Brain microvascular endothelial cell (primary cell): ENCODE measurements around the gene ABL1.

Experiments
- DNase-seq: peaks from one replicate; pipeline ENCODE4 v3.0.0-alpha.2; 2020
- H3K27ac ChIP-seq: fragments of 250-450 bp; sonication (Bioruptor Pico); 2 replicates; pipeline ENCODE4 v1.5.1; 2020; ENCODE audit warnings: mild to moderate bottlenecking, moderate library complexity
- H3K27me3 ChIP-seq: fragments of 250-450 bp; sonication (Bioruptor Pico); replicated peaks from 2 replicates; pipeline ENCODE4 v1.5.1; 2020; ENCODE audit warnings: mild to moderate bottlenecking
- H3K36me3 ChIP-seq: fragments of 250-450 bp; sonication (Bioruptor Pico); replicated peaks from 2 replicates; pipeline ENCODE4 v1.5.1; 2020; ENCODE audit warnings: mild to moderate bottlenecking
- H3K4me3 ChIP-seq: 2 replicates; pipeline ENCODE4 v1.5.1; 2011; ENCODE audit warnings: low read depth, mild to moderate bottlenecking, control low read depth, low read length, moderate library complexity
- in situ Hi-C: cut with HindIII; loops from 2 replicates; pipeline ENCODE4 v1.10.0; 2017; ENCODE audit warnings: low sequenced_read_pairs, low pct_ligation_motif_present
- TF ChIP-seq, protein P1 (sequence below): IDR thresholded peaks from 2 replicates; pipeline ENCODE4 v1.5.1; 2011; ENCODE audit warnings: low read depth, mild to moderate bottlenecking, moderate library complexity, low read length, control low read depth, inconsistent platforms; ENCODE audit errors: missing control alignments

ABL1 gene

DNA sequence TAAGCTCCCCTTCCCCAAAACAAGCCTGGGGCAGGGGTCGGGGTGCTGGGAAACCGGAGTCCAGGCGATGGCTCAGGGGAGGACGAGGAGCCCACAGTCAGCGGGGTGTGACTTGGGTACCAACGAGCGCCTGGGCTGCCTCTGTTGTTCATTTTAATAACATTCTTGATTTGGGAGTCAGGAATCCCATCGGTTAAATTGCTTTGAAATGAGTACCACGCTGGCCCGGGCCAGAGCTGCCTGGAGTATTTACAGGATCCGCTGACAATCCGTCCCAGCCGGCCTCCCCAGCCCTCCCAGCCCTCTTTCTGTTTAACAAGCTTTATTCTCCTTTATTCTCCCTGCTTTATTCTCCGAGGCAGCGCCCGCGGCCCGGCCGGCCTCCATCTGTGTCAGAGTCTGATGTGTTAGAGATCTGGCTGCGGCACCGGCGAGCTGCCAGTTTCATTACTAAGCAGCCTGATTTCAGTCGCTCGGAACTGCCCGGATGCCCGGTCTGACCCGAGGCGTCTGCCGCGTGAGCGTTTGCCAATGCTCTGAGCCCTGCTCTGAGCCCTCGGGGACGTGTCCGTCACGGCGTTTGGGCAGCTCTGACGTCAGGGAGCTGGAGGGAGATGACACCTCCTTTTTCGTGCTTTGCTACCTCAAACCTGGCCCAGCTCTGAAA is 78.0 kb downstream of the ABL1 start:
- H3K27ac ChIP-seq = peak overlapping the region; percentile 30
- DNase-seq = peak; percentile 49
- H3K27me3 ChIP-seq = peaks cover 43% of the 10 kb centered on the region
- peak overlapping the region; percentile 9 for H3K4me3 ChIP-seq
- no peaks in the 10 kb centered on the region for H3K36me3 ChIP-seq
- TF ChIP-seq, protein P1, sequence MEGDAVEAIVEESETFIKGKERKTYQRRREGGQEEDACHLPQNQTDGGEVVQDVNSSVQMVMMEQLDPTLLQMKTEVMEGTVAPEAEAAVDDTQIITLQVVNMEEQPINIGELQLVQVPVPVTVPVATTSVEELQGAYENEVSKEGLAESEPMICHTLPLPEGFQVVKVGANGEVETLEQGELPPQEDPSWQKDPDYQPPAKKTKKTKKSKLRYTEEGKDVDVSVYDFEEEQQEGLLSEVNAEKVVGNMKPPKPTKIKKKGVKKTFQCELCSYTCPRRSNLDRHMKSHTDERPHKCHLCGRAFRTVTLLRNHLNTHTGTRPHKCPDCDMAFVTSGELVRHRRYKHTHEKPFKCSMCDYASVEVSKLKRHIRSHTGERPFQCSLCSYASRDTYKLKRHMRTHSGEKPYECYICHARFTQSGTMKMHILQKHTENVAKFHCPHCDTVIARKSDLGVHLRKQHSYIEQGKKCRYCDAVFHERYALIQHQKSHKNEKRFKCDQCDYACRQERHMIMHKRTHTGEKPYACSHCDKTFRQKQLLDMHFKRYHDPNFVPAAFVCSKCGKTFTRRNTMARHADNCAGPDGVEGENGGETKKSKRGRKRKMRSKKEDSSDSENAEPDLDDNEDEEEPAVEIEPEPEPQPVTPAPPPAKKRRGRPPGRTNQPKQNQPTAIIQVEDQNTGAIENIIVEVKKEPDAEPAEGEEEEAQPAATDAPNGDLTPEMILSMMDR = no peak
- in situ Hi-C loops = no loop called here

DNA sequence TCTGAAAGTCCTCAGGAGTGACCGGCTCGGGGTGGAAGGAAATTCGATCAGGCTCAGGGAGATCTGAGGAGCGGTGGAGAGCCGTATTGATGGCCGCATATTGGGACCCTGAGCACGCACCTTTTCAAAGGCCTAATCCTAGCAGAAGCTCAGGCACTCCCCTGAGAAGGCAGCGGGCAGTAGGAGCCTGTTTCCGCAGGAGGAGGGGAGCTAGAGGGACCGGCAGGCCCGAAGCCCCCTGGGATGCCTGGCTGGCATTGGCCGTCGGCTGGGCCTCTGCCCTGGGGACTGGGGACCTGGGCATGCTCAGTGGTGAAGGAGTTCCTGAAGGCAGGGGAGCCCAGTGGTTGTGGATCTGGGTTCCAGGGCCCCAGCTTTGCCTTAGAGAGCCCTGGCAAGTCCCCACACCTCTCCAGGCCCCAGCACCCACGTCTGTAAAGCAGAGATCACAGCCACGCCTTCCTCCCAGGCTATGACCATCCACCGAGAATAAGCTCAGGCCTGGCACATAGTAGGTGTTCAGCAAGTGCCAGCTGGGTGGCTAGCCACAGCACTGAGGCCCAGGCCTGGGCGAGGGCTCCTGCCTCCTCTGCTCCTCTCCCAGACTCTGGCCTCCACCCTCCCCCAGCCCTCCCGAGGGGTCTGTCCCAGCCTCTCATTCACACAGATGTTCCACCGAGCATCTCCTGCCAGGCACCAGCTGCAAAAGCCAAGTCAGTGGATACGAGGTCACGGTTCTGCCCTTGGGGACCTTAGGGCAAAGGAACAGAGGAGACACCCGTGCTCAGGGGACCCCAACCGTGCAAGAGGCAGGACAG is 78.8 kb downstream of the ABL1 start:
- H3K27me3 ChIP-seq = peaks cover 48% of the 10 kb centered on the region
- DNase-seq = no peak
- in situ Hi-C loops = no loop called here
- no peaks in the 10 kb centered on the region for H3K36me3 ChIP-seq
- TF ChIP-seq, protein P1 = no peak
- peak overlapping the region; percentile 30 for H3K27ac ChIP-seq
- no peak overlapping the region for H3K4me3 ChIP-seq

DNA sequence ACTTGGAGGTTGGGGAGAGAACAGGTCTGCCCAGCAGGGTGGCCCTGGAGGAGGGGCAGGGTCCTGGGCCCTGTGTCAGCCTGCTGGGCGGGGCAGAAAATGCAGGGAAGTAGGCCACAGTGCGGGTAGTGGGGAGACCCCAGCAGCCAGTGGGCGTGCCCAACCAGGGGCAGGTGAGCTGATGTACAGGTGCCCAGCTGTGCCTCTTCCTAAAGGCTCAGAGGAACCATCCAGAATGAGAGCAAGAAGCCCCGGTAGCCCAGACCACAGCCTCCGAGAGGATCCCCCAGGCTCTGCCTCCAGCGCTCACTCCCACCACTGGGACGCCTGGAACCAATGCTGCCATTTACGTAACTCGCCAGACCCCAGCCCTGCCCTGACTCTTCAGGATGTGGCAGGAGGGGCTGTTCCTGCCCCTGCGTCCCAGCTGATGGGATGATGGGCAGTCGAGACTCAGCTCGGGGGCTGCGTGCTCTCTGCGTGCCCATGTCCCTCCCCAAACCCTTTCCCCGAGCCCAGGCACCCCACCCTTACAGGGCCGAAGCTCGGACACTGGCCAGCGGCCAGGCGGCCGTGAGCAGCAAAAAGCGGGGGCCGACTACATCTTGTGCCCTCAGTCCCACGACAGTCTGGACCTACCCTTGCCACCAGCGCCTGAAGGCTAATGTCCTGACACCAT is 79.5 kb downstream of the ABL1 start:
- Histone ChIP-seq H3K4me3 (no peak overlapping the region), H3K27me3 (peaks cover 56% of the 10 kb centered on the region)

DNA sequence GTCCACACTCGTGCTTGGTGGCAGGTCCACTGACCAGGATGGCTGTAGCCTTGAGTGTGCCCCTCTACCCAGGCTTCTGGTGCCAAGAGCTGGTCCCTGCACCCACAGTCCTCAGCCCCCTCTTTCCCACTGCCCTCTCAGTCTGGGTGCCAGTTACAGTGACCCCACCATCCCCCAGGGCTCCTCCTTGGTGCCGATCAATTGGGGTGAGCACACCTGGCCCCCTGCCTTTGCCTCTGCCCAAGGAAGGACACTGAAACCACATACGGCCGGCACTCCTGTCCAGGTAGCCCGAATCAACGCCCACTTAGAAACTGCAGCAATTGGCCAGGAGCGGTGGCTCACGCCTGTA is 80.0 kb downstream of the ABL1 start:
- Histone ChIP-seq H3K27ac (no peak overlapping the region), H3K27me3 (peaks cover 58% of the 10 kb centered on the region), H3K36me3 (no peaks in the 10 kb centered on the region), H3K4me3 (no peak overlapping the region)
- no peak for DNase-seq
- in situ Hi-C loops = no loop called here
- TF ChIP-seq, protein P1 = no peak

More for the DNA sequence above, 79.5 kb downstream of the ABL1 start:
- Histone ChIP-seq H3K36me3 (no peaks in the 10 kb centered on the region), H3K27ac (no peak overlapping the region)
- DNase-seq = no peak
- in situ Hi-C loops = no loop called here
- TF ChIP-seq, protein P1 = no peak

DNA sequence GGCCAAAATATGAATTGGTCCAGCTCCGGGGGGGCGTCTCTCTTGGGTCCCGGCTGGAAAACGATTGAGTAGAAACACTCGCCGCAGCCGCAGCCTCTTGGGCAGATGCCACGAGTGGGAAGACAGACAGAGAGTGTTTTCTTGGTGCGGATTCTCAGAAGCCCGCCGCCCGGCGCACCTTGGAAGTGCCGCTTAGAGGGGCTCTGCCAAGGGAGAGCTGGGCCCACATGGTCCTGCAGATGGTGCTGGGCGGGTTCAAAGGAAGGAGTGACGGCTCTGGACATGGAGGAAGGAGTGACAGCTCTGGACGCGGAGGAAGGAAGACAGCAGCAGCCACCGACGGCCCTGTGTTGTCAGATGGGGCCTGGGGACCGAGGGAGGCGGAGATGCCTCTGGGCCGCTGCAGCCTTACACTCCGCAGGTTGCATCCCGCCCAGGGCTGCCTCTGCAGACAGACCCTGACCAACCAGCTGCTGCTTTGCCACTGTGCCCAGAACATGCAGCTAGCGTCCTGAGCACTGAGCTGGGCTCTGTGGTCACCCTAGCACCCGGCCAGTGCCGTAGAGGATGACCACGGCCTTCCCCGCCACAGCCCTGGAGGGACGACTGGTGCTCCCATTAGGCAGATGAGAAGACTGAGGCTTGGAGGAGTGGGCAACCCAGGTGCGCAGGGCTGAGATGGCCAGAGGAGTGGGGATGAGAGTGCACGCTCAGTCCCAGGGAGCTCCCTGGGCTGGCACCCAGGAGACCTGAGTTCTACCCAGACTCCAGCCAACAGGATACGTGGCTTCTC is 82.3 kb downstream of the ABL1 start:
- Histone ChIP-seq H3K36me3 (no peaks in the 10 kb centered on the region), H3K27me3 (peaks cover 76% of the 10 kb centered on the region), H3K27ac (no peak overlapping the region), H3K4me3 (no peak overlapping the region)
- in situ Hi-C loops = no loop called here
- DNase-seq = no peak
- TF ChIP-seq, protein P1 = no peak
